ENCODE data around the gene RABGGTA.

The RABGGTA gene

GRCh38 chr14:24267516-24267915 is 3.9 kb downstream of the RABGGTA start:
- H3K9ac ChIP-seq (ENCODE audit: low read length), result no peak overlapping the region
- H3K27ac ChIP-seq (ENCODE audit: low read depth, low read length, poor library complexity, severe bottlenecking), result no peak overlapping the region
- 0 out of 2 replicates have a peak, but pooled peaks cover 3% of the 10 kb centered on the region for H3K36me3 ChIP-seq (ENCODE audit: insufficient read depth, low read length)
- TF ChIP-seq CTCF (IDR thresholded peaks at IDR 0.05; ENCODE audit: low read length) (no peak), EZH2 (IDR thresholded peaks at IDR 0.05; ENCODE audit: borderline replicate concordance, low read length) (no peak)
- no peaks in the 10 kb centered on the region for H3K9me3 ChIP-seq (ENCODE audit: low read length)
- no peak overlapping the region for H2AFZ ChIP-seq (ENCODE audit: low read length)
- H3K79me2 ChIP-seq (ENCODE audit: insufficient read depth, low read length), result no peaks in the 10 kb centered on the region
- H3K27me3 ChIP-seq (ENCODE audit: insufficient read depth, low read length), result no peaks in the 10 kb centered on the region
- H3K9me2 ChIP-seq (ENCODE audit: low read depth, low read length), result no peaks in the 10 kb centered on the region
- peaks cover 19% of the 10 kb centered on the region for H3K4me1 ChIP-seq (ENCODE audit: insufficient read depth, low read length, severe bottlenecking)
- H3K4me2 ChIP-seq (ENCODE audit: low read length), result no peak overlapping the region
- H3K4me3 ChIP-seq (ENCODE audit: low read depth, low read length, poor library complexity, severe bottlenecking), result no peak overlapping the region
- no peaks in the 10 kb centered on the region for H4K20me1 ChIP-seq (ENCODE audit: insufficient read depth, low read length)
- H3F3A ChIP-seq (ENCODE audit: insufficient read depth, low read length), result no peaks in the 10 kb centered on the region

- Histone ChIP-seq H3K9ac (ENCODE audit: low read length) (no peak overlapping the region), H3K4me3 (ENCODE audit: low read depth, low read length, poor library complexity, severe bottlenecking) (no peak overlapping the region), H3F3A (ENCODE audit: insufficient read depth, low read length) (no peaks in the 10 kb centered on the region), H3K27ac (ENCODE audit: low read depth, low read length, poor library complexity, severe bottlenecking) (no peak overlapping the region), H3K27me3 (ENCODE audit: insufficient read depth, low read length) (no peaks in the 10 kb centered on the region), H3K4me2 (ENCODE audit: low read length) (no peak overlapping the region), H3K36me3 (ENCODE audit: insufficient read depth, low read length) (0 out of 2 replicates have a peak, but pooled peaks cover 3% of the 10 kb centered on the region), H4K20me1 (ENCODE audit: insufficient read depth, low read length) (no peaks in the 10 kb centered on the region), H3K9me3 (ENCODE audit: low read length) (no peaks in the 10 kb centered on the region), H3K9me2 (ENCODE audit: low read depth, low read length) (no peaks in the 10 kb centered on the region), H3K4me1 (ENCODE audit: insufficient read depth, low read length, severe bottlenecking) (peaks cover 9% of the 10 kb centered on the region), H2AFZ (ENCODE audit: low read length) (no peak overlapping the region), H3K79me2 (ENCODE audit: insufficient read depth, low read length) (no peaks in the 10 kb centered on the region)
- TF ChIP-seq CTCF (IDR thresholded peaks at IDR 0.05; ENCODE audit: low read length) (no peak), EZH2 (IDR thresholded peaks at IDR 0.05; ENCODE audit: borderline replicate concordance, low read length) (no peak)
Observed at GRCh38 chr14:24266344-24267244, 4.8 kb downstream of the RABGGTA start.

GRCh38 chr14:24264298-24264697 is 7.1 kb downstream of the RABGGTA start:
- no peaks in the 10 kb centered on the region for H3K4me1 ChIP-seq (ENCODE audit: insufficient read depth, low read length, severe bottlenecking)
- no peak for TF ChIP-seq CTCF (IDR thresholded peaks at IDR 0.05; ENCODE audit: low read length)
- no peak for TF ChIP-seq EZH2 (IDR thresholded peaks at IDR 0.05; ENCODE audit: borderline replicate concordance, low read length)
- 0 out of 2 replicates have a peak, but pooled peaks cover 3% of the 10 kb centered on the region for H3K36me3 ChIP-seq (ENCODE audit: insufficient read depth, low read length)
- H3K27me3 ChIP-seq (ENCODE audit: insufficient read depth, low read length), result no peaks in the 10 kb centered on the region
- no peaks in the 10 kb centered on the region for H4K20me1 ChIP-seq (ENCODE audit: insufficient read depth, low read length)
- no peaks in the 10 kb centered on the region for H3K9me3 ChIP-seq (ENCODE audit: low read length)
- no peak overlapping the region for H3K27ac ChIP-seq (ENCODE audit: low read depth, low read length, poor library complexity, severe bottlenecking)
- no peak overlapping the region for H2AFZ ChIP-seq (ENCODE audit: low read length)
- H3K4me2 ChIP-seq (ENCODE audit: low read length), result no peak overlapping the region
- no peaks in the 10 kb centered on the region for H3K79me2 ChIP-seq (ENCODE audit: insufficient read depth, low read length)
- no peak overlapping the region for H3K4me3 ChIP-seq (ENCODE audit: low read depth, low read length, poor library complexity, severe bottlenecking)
- no peak overlapping the region for H3K9ac ChIP-seq (ENCODE audit: low read length)
- H3K9me2 ChIP-seq (ENCODE audit: low read depth, low read length), result no peaks in the 10 kb centered on the region
- H3F3A ChIP-seq (ENCODE audit: insufficient read depth, low read length), result no peaks in the 10 kb centered on the region

All from OCI-LY1 (cell line).